DOHH2 (cell line): Measurements from ENCODE around the gene PIN1.

Experiments used
- EZH2phosphoT487 ChIP-seq: fragments of 200-600 bp; sonication (generic); IDR thresholded peaks from 2 replicates; pipeline ENCODE4 v1.6.1; 2017; ENCODE audit warnings: borderline replicate concordance, mild to moderate bottlenecking, antibody characterized with exemption, low read length, moderate library complexity, mixed read lengths
- TF ChIP-seq, protein P1 (sequence below): fragments of 200-600 bp; sonication (generic); IDR thresholded peaks from one replicate; pipeline ENCODE4 v1.5.1; 2014; ENCODE audit warnings: antibody characterized with exemption, mild to moderate bottlenecking, low read depth, low read length; ENCODE audit not compliant: poor library complexity, severe bottlenecking

DNA sequence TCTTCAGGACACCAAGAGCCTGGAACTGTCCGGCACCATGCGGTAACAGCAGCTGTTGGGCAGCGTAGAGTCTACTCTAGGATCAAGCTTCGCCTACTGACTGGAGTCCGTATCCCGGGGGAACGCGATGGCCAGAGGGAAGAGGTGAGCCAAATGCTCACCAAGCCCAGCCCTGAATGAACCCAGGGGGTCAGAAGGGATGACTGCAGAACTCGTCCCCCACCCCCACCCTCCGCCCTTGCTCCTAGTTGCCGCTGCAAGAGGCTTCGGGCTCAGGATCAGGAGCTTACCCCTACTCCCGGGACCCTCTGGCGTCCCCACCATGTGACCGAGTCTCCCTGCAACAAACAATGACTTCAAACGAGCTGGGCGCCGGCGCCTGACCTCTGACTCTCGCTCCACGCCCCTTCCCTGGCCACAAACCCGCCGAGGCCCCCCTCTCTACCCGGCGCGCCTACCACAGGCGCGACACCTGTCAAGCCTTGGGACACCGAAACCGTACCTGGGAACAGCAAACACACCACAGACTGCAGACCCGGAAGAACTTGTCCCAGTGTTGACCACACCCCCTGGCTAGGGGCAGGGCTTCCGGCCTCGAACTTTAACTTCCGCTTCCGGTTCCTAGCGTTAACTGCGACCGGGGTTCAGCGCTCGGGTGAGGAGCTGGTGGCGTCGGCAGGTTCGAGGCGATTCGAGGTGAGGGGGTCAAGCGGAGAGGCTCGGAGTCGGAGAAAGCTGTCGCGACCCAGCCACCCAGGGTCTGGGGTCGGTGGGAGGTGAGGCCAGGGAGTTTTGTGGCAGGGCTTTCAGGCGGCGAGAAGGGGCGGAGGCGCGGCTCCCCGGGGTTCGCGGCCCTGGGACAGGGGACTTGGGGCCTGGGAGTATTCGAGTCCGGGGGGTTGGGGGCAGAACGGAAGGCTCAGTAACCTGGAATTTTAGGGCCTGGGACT is 7.6 kb upstream of the PIN1 start, which contains the start of gene UBL5:
- TF ChIP-seq, protein P1, sequence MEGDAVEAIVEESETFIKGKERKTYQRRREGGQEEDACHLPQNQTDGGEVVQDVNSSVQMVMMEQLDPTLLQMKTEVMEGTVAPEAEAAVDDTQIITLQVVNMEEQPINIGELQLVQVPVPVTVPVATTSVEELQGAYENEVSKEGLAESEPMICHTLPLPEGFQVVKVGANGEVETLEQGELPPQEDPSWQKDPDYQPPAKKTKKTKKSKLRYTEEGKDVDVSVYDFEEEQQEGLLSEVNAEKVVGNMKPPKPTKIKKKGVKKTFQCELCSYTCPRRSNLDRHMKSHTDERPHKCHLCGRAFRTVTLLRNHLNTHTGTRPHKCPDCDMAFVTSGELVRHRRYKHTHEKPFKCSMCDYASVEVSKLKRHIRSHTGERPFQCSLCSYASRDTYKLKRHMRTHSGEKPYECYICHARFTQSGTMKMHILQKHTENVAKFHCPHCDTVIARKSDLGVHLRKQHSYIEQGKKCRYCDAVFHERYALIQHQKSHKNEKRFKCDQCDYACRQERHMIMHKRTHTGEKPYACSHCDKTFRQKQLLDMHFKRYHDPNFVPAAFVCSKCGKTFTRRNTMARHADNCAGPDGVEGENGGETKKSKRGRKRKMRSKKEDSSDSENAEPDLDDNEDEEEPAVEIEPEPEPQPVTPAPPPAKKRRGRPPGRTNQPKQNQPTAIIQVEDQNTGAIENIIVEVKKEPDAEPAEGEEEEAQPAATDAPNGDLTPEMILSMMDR: no peak
- TF ChIP-seq EZH2phosphoT487: no peak
